IPS DF 19.7 (cell line): ENCODE data around the gene ZNF365.
"Not testable (repeated sequence)": the region's sequence is repeated elsewhere in the genome, so short reads cannot be mapped to it uniquely, and the experiment has no call there.

ENCODE experiments used
- DNase-seq: peaks from one replicate; pipeline ENCODE4 v3.0.0-alpha.2; 2013; ENCODE audit warnings: low read depth, low spot score

ZNF365 gene

GRCh38 chr10:62373995-62374861, at the start of gene ZNF365:
Gene ZNF365 (plus strand): TSS chr10:62374369. CDS start chr10:62376194, 1,825 bp downstream.
- no peak for DNase-seq

- DNase-seq, result no peak
Observed at GRCh38 chr10:62326176-62326575, 48.0 kb upstream of the ZNF365 start.

- no peak for DNase-seq
Observed at GRCh38 chr10:62327885-62328284, 46.3 kb upstream of the ZNF365 start.

GRCh38 chr10:62330213-62330612, 44.0 kb upstream of the ZNF365 start:
- no peak for DNase-seq

- no peak for DNase-seq
Observed at GRCh38 chr10:62332406-62332805, 41.8 kb upstream of the ZNF365 start.

- no peak for DNase-seq
Observed at GRCh38 chr10:62333135-62333889, 40.9 kb upstream of the ZNF365 start.

- no peak for DNase-seq
Observed at GRCh38 chr10:62333988-62334682, 40.0 kb upstream of the ZNF365 start.

GRCh38 chr10:62335326-62335725, 38.8 kb upstream of the ZNF365 start:
- DNase-seq, result no peak

- peak; percentile 3 for DNase-seq
Observed at GRCh38 chr10:62336404-62336803, 37.8 kb upstream of the ZNF365 start.

GRCh38 chr10:62341419-62341818, 32.8 kb upstream of the ZNF365 start:
- DNase-seq, result no peak

- DNase-seq, result no peak
Observed at GRCh38 chr10:62343000-62343399, 31.2 kb upstream of the ZNF365 start.

GRCh38 chr10:62348029-62348428, 26.1 kb upstream of the ZNF365 start:
- DNase-seq, result no peak

GRCh38 chr10:62352356-62352970, 21.7 kb upstream of the ZNF365 start:
- no peak for DNase-seq

GRCh38 chr10:62354916-62355315, 19.3 kb upstream of the ZNF365 start:
- DNase-seq, result no peak

GRCh38 chr10:62356447-62356846, 17.7 kb upstream of the ZNF365 start:
- DNase-seq, result no peak

- DNase-seq, result not testable (repeated sequence)
Observed at GRCh38 chr10:62358151-62358550, 16.0 kb upstream of the ZNF365 start.

- no peak for DNase-seq
Observed at GRCh38 chr10:62373639-62373994, 552 bp upstream of the ZNF365 start.

- no peak for DNase-seq
Observed at GRCh38 chr10:62374862-62375710, 917 bp downstream of the ZNF365 start.

- no peak for DNase-seq
Observed at GRCh38 chr10:62376071-62377025, 2.2 kb downstream of the ZNF365 start.

- DNase-seq, result no peak
Observed at GRCh38 chr10:62377026-62377415, 2.9 kb downstream of the ZNF365 start.
